Astrocyte (in vitro differentiated cells and primary cell): ENCODE data around the gene UNC5A. TPM values are rescaled to one million over a fixed set of nuclear protein-coding genes. Genes with fewer than 3 reads are reported as not detected.

Experiments
- DNase-seq: peaks from one replicate; pipeline ENCODE4 v3.0.0-alpha.2; 2010; ENCODE audit warnings: low read depth
- FAIRE-seq: peaks from 2 replicates; lab custom pipeline; 2011; peaks lifted over from hg19 to GRCh38; lab: Jason Lieb, UNC
- H2AFZ ChIP-seq: 2 replicates; pipeline ENCODE4 v1.6.0; 2012; ENCODE audit warnings: low read depth, low read length, inconsistent platforms
- H3K27ac ChIP-seq: 2 replicates; pipeline ENCODE4 v1.5.1; 2011; ENCODE audit warnings: low read depth, low read length, inconsistent platforms
- H3K27me3 ChIP-seq: 2 replicates; pipeline ENCODE4 v1.6.0; 2011; ENCODE audit warnings: low read length, inconsistent platforms; ENCODE audit not compliant: insufficient read depth
- H3K36me3 ChIP-seq: 2 replicates; pipeline ENCODE4 v1.5.1; 2011; ENCODE audit warnings: low read length, inconsistent platforms; ENCODE audit not compliant: insufficient read depth
- H3K4me1 ChIP-seq: 2 replicates; pipeline ENCODE4 v1.5.1; 2011; ENCODE audit warnings: low read length, inconsistent platforms; ENCODE audit not compliant: insufficient read depth
- H3K4me2 ChIP-seq: 2 replicates; pipeline ENCODE4 v1.6.0; 2012; ENCODE audit warnings: low read length, inconsistent platforms
- H3K4me3 ChIP-seq: 2 replicates; pipeline ENCODE4 v1.5.1; 2011; ENCODE audit warnings: low read depth, mild to moderate bottlenecking, low read length, inconsistent platforms; ENCODE audit not compliant: insufficient read depth
- H3K79me2 ChIP-seq: 2 replicates; pipeline ENCODE4 v1.6.0; 2012; ENCODE audit warnings: mild to moderate bottlenecking, low read length, inconsistent platforms; ENCODE audit not compliant: insufficient read depth
- H3K9ac ChIP-seq: 2 replicates; pipeline ENCODE4 v1.6.0; 2012; ENCODE audit warnings: mild to moderate bottlenecking, low read length, inconsistent platforms
- H3K9me3 ChIP-seq: 2 replicates; pipeline ENCODE4 v1.5.1; 2012; ENCODE audit warnings: low read depth, mild to moderate bottlenecking, low read length, inconsistent platforms; ENCODE audit not compliant: insufficient read depth
- H4K20me1 ChIP-seq: 2 replicates; pipeline ENCODE4 v1.6.0; 2012; ENCODE audit warnings: low read length, inconsistent platforms; ENCODE audit not compliant: insufficient read depth
- H3K27ac Mint-ChIP-seq: one replicate; pipeline ENCODE4 v1.8.0; 2021; ENCODE audit warnings: mild to moderate bottlenecking, mixed read lengths; ENCODE audit not compliant: unreplicated experiment
- H3K27me3 Mint-ChIP-seq: one replicate; pipeline ENCODE4 v1.8.0; 2021; ENCODE audit warnings: low read depth, mixed read lengths; ENCODE audit not compliant: unreplicated experiment
- H3K36me3 Mint-ChIP-seq: one replicate; pipeline ENCODE4 v1.8.0; 2021; ENCODE audit warnings: low read depth, mixed read lengths; ENCODE audit not compliant: unreplicated experiment
- H3K4me1 Mint-ChIP-seq: one replicate; pipeline ENCODE4 v1.8.0; 2021; ENCODE audit warnings: low read depth, mixed read lengths; ENCODE audit not compliant: unreplicated experiment
- H3K4me3 Mint-ChIP-seq: one replicate; pipeline ENCODE4 v1.8.0; 2021; ENCODE audit warnings: mild to moderate bottlenecking, moderate library complexity, mixed read lengths; ENCODE audit not compliant: unreplicated experiment
- H3K9me3 Mint-ChIP-seq: one replicate; pipeline ENCODE4 v1.8.0; 2021; ENCODE audit warnings: mild to moderate bottlenecking, mixed read lengths; ENCODE audit not compliant: unreplicated experiment
- CTCF ChIP-seq: IDR thresholded peaks from 2 replicates; pipeline ENCODE4 v1.5.1; 2011; ENCODE audit warnings: low read depth, mild to moderate bottlenecking, inconsistent platforms, low read length, moderate library complexity; ENCODE audit not compliant: insufficient read depth
- EZH2 ChIP-seq: IDR thresholded peaks from 2 replicates; pipeline ENCODE4 v1.6.1; 2012; ENCODE audit warnings: mild to moderate bottlenecking, low read length, inconsistent platforms; ENCODE audit not compliant: insufficient read depth
- total RNA-seq: library from RNA; stranded (reverse); gene quantifications from 2 replicates; pipeline ENCODE4 v1.2.1, GENCODE V29; 2021

Gene UNC5A
- total RNA-seq, 1 donor from 2014 or later: 0.70 TPM

DNA sequence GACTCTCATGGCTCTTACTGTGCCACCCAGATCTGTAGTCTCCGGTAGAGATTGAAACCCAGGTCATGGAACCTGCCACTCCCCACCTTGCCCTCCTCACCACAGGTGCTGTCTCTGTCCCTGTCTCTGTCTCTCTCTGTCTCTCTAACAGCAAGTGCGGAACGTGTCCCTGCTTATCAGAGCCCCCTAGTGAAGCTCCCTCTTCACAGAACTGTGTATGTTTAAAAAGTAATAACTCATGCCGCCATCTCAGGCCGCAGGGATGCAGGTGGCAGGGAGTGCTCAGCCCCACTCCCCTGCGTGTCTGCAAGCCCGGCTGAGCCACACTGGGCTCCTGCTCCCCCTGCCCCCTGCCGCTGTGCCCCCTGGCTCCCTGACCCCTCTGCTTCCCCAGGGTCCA is 43.8 kb downstream of the UNC5A start:
- Histone ChIP-seq H4K20me1 (no peaks in the 10 kb centered on the region), H3K9me3 (no peaks in the 10 kb centered on the region), H3K4me1 (no peaks in the 10 kb centered on the region), H2AFZ (no peak overlapping the region), H3K27ac (no peak overlapping the region), H3K79me2 (no peaks in the 10 kb centered on the region), H3K9ac (no peak overlapping the region), H3K36me3 (no peaks in the 10 kb centered on the region), H3K4me3 (no peak overlapping the region), H3K27me3 (peaks cover 11% of the 10 kb centered on the region), H3K4me2 (no peak overlapping the region)
- Mint-ChIP-seq H3K36me3 (no peaks in the 10 kb centered on the region), H3K27ac (no peak overlapping the region), H3K4me3 (no peak overlapping the region), H3K9me3 (no peaks in the 10 kb centered on the region), H3K4me1 (peaks cover 4% of the 10 kb centered on the region), H3K27me3 (peaks cover 62% of the 10 kb centered on the region)
- no peak for DNase-seq
- FAIRE-seq: no peak
- TF ChIP-seq EZH2 (no peak), CTCF (no peak)

DNA sequence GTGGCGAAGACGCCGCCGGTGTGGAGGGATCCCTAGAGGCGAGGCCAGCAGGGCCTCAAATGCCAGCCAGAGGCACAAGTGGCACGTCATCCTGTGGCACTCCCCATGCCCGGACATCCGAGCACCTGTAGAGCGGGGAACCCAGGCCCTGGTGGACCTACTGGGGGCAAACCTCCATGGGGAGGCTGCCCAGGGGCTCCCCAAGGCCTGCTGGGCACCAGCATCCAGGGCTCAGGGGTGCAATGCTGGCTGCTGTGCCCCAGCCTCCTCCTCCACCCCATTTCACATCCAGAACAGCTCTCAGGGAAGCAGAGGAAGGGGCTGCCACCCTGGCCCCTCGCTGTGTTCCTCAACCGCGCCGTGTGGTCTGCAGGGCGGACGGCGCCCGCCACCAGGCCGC is 45.2 kb downstream of the UNC5A start:
- Mint-ChIP-seq H3K4me3 (no peak overlapping the region), H3K27ac (no peak overlapping the region), H3K9me3 (no peaks in the 10 kb centered on the region), H3K27me3 (peaks cover 60% of the 10 kb centered on the region), H3K4me1 (peaks cover 4% of the 10 kb centered on the region), H3K36me3 (no peaks in the 10 kb centered on the region)
- DNase-seq (no peak), FAIRE-seq (no peak)
- Histone ChIP-seq H3K36me3 (no peaks in the 10 kb centered on the region), H3K9ac (no peak overlapping the region), H4K20me1 (no peaks in the 10 kb centered on the region), H3K9me3 (no peaks in the 10 kb centered on the region), H3K4me2 (no peak overlapping the region), H3K27me3 (peaks cover 11% of the 10 kb centered on the region), H3K27ac (no peak overlapping the region), H3K4me3 (no peak overlapping the region), H3K79me2 (no peaks in the 10 kb centered on the region), H3K4me1 (no peaks in the 10 kb centered on the region), H2AFZ (no peak overlapping the region)
- no peak for TF ChIP-seq EZH2
- no peak for TF ChIP-seq CTCF

DNA sequence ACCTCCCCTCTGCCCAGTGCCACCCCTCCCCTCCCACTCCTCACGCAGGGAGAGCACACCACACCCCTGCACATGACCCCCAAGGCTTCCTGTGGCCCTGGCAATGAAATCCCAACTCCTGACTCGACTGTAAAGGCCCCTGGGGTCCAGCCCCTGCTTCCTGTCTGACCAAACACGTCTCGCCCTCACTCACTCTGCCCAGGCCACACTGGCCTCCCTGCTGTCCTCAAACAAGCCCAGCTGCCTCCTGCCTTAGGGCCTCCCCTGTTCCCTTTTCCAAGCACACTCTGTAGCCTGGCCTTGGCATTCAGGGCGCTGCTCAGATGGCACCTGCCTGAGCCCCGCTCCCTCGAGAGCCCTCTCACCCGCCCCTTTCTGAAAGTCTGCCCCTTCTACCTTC is 46.4 kb downstream of the UNC5A start:
- Histone ChIP-seq H3K9ac (no peak overlapping the region), H2AFZ (no peak overlapping the region), H3K9me3 (no peaks in the 10 kb centered on the region), H3K27ac (no peak overlapping the region), H3K4me3 (no peak overlapping the region), H3K4me1 (no peaks in the 10 kb centered on the region), H3K79me2 (no peaks in the 10 kb centered on the region), H3K36me3 (no peaks in the 10 kb centered on the region), H4K20me1 (no peaks in the 10 kb centered on the region), H3K4me2 (no peak overlapping the region), H3K27me3 (peaks cover 11% of the 10 kb centered on the region)
- Mint-ChIP-seq H3K4me1 (peaks cover 4% of the 10 kb centered on the region), H3K9me3 (no peaks in the 10 kb centered on the region), H3K4me3 (no peak overlapping the region), H3K36me3 (no peaks in the 10 kb centered on the region), H3K27ac (no peak overlapping the region), H3K27me3 (peaks cover 58% of the 10 kb centered on the region)
- FAIRE-seq (no peak), DNase-seq (no peak)
- no peak for TF ChIP-seq CTCF
- TF ChIP-seq EZH2: no peak
